Measurements from ENCODE around the gene USH1C. TPM values are rescaled to one million over a fixed set of nuclear protein-coding genes. Genes with fewer than 3 reads are reported as not detected.

Gene USH1C
- total RNA-seq, 1 experiment from 2014 or later: 1.0 TPM

DNA sequence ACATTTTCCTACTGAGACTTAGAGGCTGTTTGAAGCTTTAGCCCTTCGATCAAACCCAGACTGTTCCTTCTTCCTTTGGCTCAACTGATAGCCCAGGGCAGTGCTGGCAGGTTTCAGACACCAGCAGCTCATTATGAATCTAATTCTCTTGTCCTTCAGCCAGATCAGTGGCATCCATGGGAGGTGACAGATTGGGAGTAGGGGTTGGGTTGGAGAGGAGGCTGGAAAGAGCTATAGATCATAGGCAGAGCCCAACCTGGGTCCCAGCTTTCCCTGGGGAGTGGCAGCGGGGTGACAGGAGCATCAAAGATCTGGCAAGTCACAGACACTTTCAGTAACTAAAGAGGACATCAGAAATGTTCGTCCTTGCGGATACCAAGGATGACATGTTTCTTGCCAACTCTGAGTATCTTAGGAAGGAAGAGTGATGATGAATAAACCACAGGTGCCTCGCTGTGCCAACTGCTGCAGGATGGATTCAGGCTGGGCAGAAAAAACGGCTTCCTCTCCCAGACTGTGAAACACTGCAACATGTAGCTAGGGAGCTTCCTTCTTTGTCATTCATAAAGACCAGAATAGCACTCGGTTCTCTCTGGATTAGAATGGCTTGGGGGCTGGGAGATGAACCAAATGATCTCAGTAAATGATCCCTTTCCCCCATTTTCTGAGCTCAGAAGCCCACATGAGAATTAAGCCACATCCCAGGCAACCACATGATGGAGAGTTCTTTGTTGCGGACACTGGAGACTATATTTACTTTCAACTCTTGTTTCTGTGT, 86.6 kb downstream of the USH1C start:
- Histone ChIP-seq H3K79me2 (ENCODE audit: insufficient read depth, low read length) (no peaks in the 10 kb centered on the region), H2BK15ac (ENCODE audit: low read depth, low read length) (no peak overlapping the region), H3K9me3 (ENCODE audit: control insufficient read depth, low read depth, low read length) (no peaks in the 10 kb centered on the region), H3K27ac (ENCODE audit: insufficient read length, low read depth, low read length) (no peak overlapping the region), H3K4ac (ENCODE audit: low read depth, low read length) (no peak overlapping the region), H2AK5ac (ENCODE audit: insufficient read length, low read length) (no peak overlapping the region), H3K27me3 (ENCODE audit: insufficient read depth, low read length) (no peaks in the 10 kb centered on the region), H3K18ac (ENCODE audit: insufficient read length, low read depth, low read length) (no peak overlapping the region), H2BK20ac (ENCODE audit: low read depth, low read length, poor library complexity, severe bottlenecking) (no peak overlapping the region), H4K91ac (ENCODE audit: insufficient read length, low read depth, low read length) (no peak overlapping the region), H2BK120ac (ENCODE audit: low read depth, low read length, poor library complexity, severe bottlenecking) (no peak overlapping the region), H4K20me1 (ENCODE audit: control insufficient read depth, insufficient read depth, insufficient read length) (no peaks in the 10 kb centered on the region), H3T11ph (ENCODE audit: low read length) (no peak overlapping the region), H3K56ac (ENCODE audit: insufficient read length, low read depth, low read length) (no peak overlapping the region), H3K4me1 (ENCODE audit: insufficient read depth, low read length) (0 out of 2 replicates have a peak, but pooled peaks cover 8% of the 10 kb centered on the region), H2BK5ac (ENCODE audit: insufficient read length, low read length) (no peak overlapping the region), H2BK12ac (ENCODE audit: insufficient read length, low read depth, low read length) (no peak overlapping the region), H3K4me2 (ENCODE audit: insufficient read depth, insufficient read length, low read length) (no peak overlapping the region), H3K23me2 (ENCODE audit: insufficient read length, low read depth, low read length, poor library complexity, severe bottlenecking) (no peaks in the 10 kb centered on the region), H3K14ac (ENCODE audit: insufficient read depth, low read length) (no peak overlapping the region), H3K79me1 (ENCODE audit: insufficient read depth, low read depth, low read length, poor library complexity, severe bottlenecking) (no peaks in the 10 kb centered on the region), H4K8ac (replicated peaks; ENCODE audit: insufficient read length, low read depth, low read length) (no peak overlapping the region), H3K9ac (ENCODE audit: extremely low read depth, insufficient read length, low read length) (no peak overlapping the region), H4K5ac (ENCODE audit: insufficient read length, low read depth, low read length) (no peak overlapping the region), H2AFZ (ENCODE audit: low read length) (no peak overlapping the region), H3K23ac (ENCODE audit: insufficient read length, low read depth, low read length) (no peak overlapping the region)
- peaks cover 6% of the 10 kb centered on the region for H3K27me3 Mint-ChIP-seq (ENCODE audit: low read depth)
- peaks cover under 1 to 3% (median 3%) of the 10 kb centered on the region in 3 experiments; a peak in 2 of 7 replicates for H3K36me3 Mint-ChIP-seq (ENCODE audit: insufficient read depth in 1 of 3, low read depth in 3 of 3)
- peak overlapping the region in 1 of 2 experiments; percentile 14; a peak in 1 of 5 replicates for H3K4me3 Mint-ChIP-seq
- peaks cover 18 to 21% of the 10 kb centered on the region in 2 experiments for H3K4me1 Mint-ChIP-seq
- H3K9me3 Mint-ChIP-seq: no peaks in the 10 kb centered on the region; a peak in 1 of 5 replicates
- H3K27ac Mint-ChIP-seq: no peak overlapping the region
- TF ChIP-seq, protein P1, sequence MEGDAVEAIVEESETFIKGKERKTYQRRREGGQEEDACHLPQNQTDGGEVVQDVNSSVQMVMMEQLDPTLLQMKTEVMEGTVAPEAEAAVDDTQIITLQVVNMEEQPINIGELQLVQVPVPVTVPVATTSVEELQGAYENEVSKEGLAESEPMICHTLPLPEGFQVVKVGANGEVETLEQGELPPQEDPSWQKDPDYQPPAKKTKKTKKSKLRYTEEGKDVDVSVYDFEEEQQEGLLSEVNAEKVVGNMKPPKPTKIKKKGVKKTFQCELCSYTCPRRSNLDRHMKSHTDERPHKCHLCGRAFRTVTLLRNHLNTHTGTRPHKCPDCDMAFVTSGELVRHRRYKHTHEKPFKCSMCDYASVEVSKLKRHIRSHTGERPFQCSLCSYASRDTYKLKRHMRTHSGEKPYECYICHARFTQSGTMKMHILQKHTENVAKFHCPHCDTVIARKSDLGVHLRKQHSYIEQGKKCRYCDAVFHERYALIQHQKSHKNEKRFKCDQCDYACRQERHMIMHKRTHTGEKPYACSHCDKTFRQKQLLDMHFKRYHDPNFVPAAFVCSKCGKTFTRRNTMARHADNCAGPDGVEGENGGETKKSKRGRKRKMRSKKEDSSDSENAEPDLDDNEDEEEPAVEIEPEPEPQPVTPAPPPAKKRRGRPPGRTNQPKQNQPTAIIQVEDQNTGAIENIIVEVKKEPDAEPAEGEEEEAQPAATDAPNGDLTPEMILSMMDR (conservative IDR thresholded peaks at IDR 0.05): no peak
- no CpG with 5 or more reads among the region's 8 CpGs for WGBS (ENCODE audit: extremely low coverage, insufficient read length, low lambda C conversion rate)
- no peak for DNase-seq
